IMR-90 (cell line): ENCODE measurements around the gene NDUFB2. TPM values are rescaled to one million over a fixed set of nuclear protein-coding genes. Genes with fewer than 3 reads are reported as not detected.

Experiments used
- ATAC-seq: fragments of 200-7000 bp; cut with Tn5 transposase; 2 replicates; pipeline ENCODE4 v1.9.1; 2020; ENCODE audit warnings: low read depth, mild to moderate bottlenecking, moderate library complexity
- BruUV-seq: library from RNA; stranded (reverse); fragments of 400-500 nt; replicated peaks from 2 replicates; lab custom pipeline; 2021; lab: Mats Ljungman, UMichigan
- CTCF ChIA-PET: fragments of 300-600 bp; formaldehyde crosslinking; extraction: SDS; loops from one replicate; lab custom pipeline; 2021; ENCODE audit warnings: antibody characterized with exemption; lab: Yijun Ruan, JAX
- POLR2A ChIA-PET: fragments of 300-600 bp; sonication (Branson Sonifier 250); formaldehyde crosslinking; loops from one replicate; lab custom pipeline; 2022; ENCODE audit warnings: antibody characterized with exemption; ENCODE audit not compliant: unreplicated experiment; lab: Charles Lee
- DNase-seq: peaks from one replicate; pipeline ENCODE4 v3.0.0; 2013
- H2AFZ ChIP-seq: replicated peaks from 2 replicates; pipeline ENCODE3; 2013; ENCODE audit warnings: low read length, mild to moderate bottlenecking; ENCODE audit not compliant: poor library complexity
- H2AK5ac ChIP-seq: 2 replicates; pipeline ENCODE4 v1.6.1; 2013; ENCODE audit warnings: low read depth, low read length, inconsistent platforms
- H2AK9ac ChIP-seq: replicated peaks from 2 replicates; pipeline ENCODE3; 2013; ENCODE audit warnings: mild to moderate bottlenecking, low read depth, low read length, moderate library complexity; ENCODE audit not compliant: poor library complexity
- H2BK120ac ChIP-seq: 2 replicates; pipeline ENCODE4 v1.6.1; 2013; ENCODE audit warnings: low read depth, low read length, inconsistent platforms
- H2BK15ac ChIP-seq: 3 replicates; pipeline ENCODE4 v1.6.1; 2013; ENCODE audit warnings: low read depth, low read length, inconsistent platforms
- H2BK20ac ChIP-seq: 2 replicates; pipeline ENCODE4 v1.6.1; 2013; ENCODE audit warnings: low read depth, mild to moderate bottlenecking, inconsistent platforms, low read length, moderate library complexity
- H2BK5ac ChIP-seq: 2 replicates; pipeline ENCODE4 v1.6.1; 2013; ENCODE audit warnings: mild to moderate bottlenecking, low read depth, low read length, inconsistent platforms; ENCODE audit not compliant: poor library complexity, severe bottlenecking
- H3K14ac ChIP-seq: replicated peaks from 2 replicates; pipeline ENCODE4 v1.6.1; 2013; ENCODE audit warnings: low read depth, low read length, inconsistent platforms
- H3K18ac ChIP-seq: 2 replicates; pipeline ENCODE4 v1.6.1; 2013; ENCODE audit warnings: low read depth, low read length, control low read depth
- H3K23ac ChIP-seq: 2 replicates; pipeline ENCODE4 v1.6.1; 2013; ENCODE audit warnings: low read depth, low read length, inconsistent platforms
- H3K27ac ChIP-seq: 2 replicates; pipeline ENCODE4 v1.5.1; 2013; ENCODE audit warnings: mild to moderate bottlenecking, control low read depth, low read length; ENCODE audit not compliant: insufficient read depth
- H3K27me3 ChIP-seq: 2 replicates; pipeline ENCODE4 v1.6.1; 2013; ENCODE audit warnings: low read length; ENCODE audit not compliant: control insufficient read depth, insufficient read depth
- H3K36me3 ChIP-seq: 2 replicates; pipeline ENCODE4 v1.6.1; 2013; ENCODE audit warnings: low read length, mixed read lengths; ENCODE audit not compliant: control insufficient read depth, insufficient read depth
- H3K4ac ChIP-seq: 2 replicates; pipeline ENCODE4 v1.6.1; 2013; ENCODE audit warnings: low read depth, low read length, inconsistent platforms
- H3K4me1 ChIP-seq: 2 replicates; pipeline ENCODE4 v1.6.1; 2013; ENCODE audit warnings: low read length, mixed read lengths; ENCODE audit not compliant: control insufficient read depth, insufficient read depth
- H3K4me2 ChIP-seq: 2 replicates; pipeline ENCODE4 v1.6.1; 2013; ENCODE audit warnings: low read depth, mild to moderate bottlenecking, control low read depth, low read length, moderate library complexity
- H3K4me3 ChIP-seq: 2 replicates; pipeline ENCODE4 v1.5.1; 2013; ENCODE audit warnings: low read depth, mild to moderate bottlenecking, control low read depth, low read length, moderate library complexity; ENCODE audit not compliant: insufficient read depth
- H3K56ac ChIP-seq: 2 replicates; pipeline ENCODE4 v1.6.1; 2013; ENCODE audit warnings: low read length, inconsistent platforms; ENCODE audit not compliant: insufficient read depth; ENCODE audit errors: extremely low read depth
- H3K79me1 ChIP-seq, 2 experiments: 2 replicates each; pipeline ENCODE4 v1.6.1; 2013; ENCODE audit warnings: low read length in 2 of 2, inconsistent platforms in 1 of 2, low read depth in 1 of 2
- H3K9ac ChIP-seq: 2 replicates; pipeline ENCODE4 v1.6.1; 2013; ENCODE audit warnings: low read depth, low read length, control low read depth
- H3K9me1 ChIP-seq: 2 replicates; pipeline ENCODE4 v1.6.1; 2013; ENCODE audit warnings: low read length, inconsistent platforms; ENCODE audit not compliant: insufficient read depth
- H3K9me3 ChIP-seq: 2 replicates; pipeline ENCODE4 v1.6.1; 2013; ENCODE audit warnings: low read length; ENCODE audit not compliant: control insufficient read depth, insufficient read depth
- H4K20me1 ChIP-seq: 2 replicates; pipeline ENCODE4 v1.6.1; 2013; ENCODE audit warnings: low read length, inconsistent platforms; ENCODE audit not compliant: insufficient read depth
- H4K5ac ChIP-seq: 2 replicates; pipeline ENCODE4 v1.6.1; 2013; ENCODE audit warnings: mild to moderate bottlenecking, low read depth, low read length, control low read depth
- H4K8ac ChIP-seq, 2 experiments: 2 replicates each; pipeline ENCODE4 v1.6.1; 2013; ENCODE audit warnings: low read depth in 2 of 2, low read length in 2 of 2, control low read depth in 1 of 2, inconsistent platforms in 1 of 2
- H4K91ac ChIP-seq: 2 replicates; pipeline ENCODE4 v1.6.1; 2013; ENCODE audit warnings: low read depth, low read length, inconsistent platforms; ENCODE audit not compliant: insufficient read depth
- BHLHE40 ChIP-seq: fragments of 150-350 bp; IDR thresholded peaks from 2 replicates; pipeline ENCODE4 v1.6.1; 2016; ENCODE audit warnings: mild to moderate bottlenecking, low read depth, low read length
- CEBPB ChIP-seq: IDR thresholded peaks from 2 replicates; pipeline ENCODE4 v1.6.1; 2012; ENCODE audit warnings: low read depth, low read length, improper control_type of control experiment
- CHD1 ChIP-seq: IDR thresholded peaks from 2 replicates; pipeline ENCODE4 v1.6.1; 2012; ENCODE audit warnings: low read depth, low read length, improper control_type of control experiment
- CTCF ChIP-seq: conservative IDR thresholded peaks from 2 replicates; pipeline ENCODE4 v1.5.1; 2012; ENCODE audit warnings: mild to moderate bottlenecking, low read depth, low read length, improper control_type of control experiment
- MAFK ChIP-seq: IDR thresholded peaks from 2 replicates; pipeline ENCODE4 v1.6.1; 2012; ENCODE audit warnings: low read depth, low read length, improper control_type of control experiment
- NFE2L2 ChIP-seq: fragments of 150-350 bp; IDR thresholded peaks from 2 replicates; pipeline ENCODE4 v1.6.1; 2016; ENCODE audit warnings: low read depth, mild to moderate bottlenecking, low read length
- RAD21 ChIP-seq: IDR thresholded peaks from 2 replicates; pipeline ENCODE4 v1.6.1; 2012; ENCODE audit warnings: low read length, improper control_type of control experiment
- SMC3 ChIP-seq: fragments of 150-350 bp; IDR thresholded peaks from 2 replicates; pipeline ENCODE4 v1.6.1; 2016; ENCODE audit warnings: low read depth, mild to moderate bottlenecking, antibody characterized with exemption, low read length, moderate library complexity
- WGBS, 2 experiments: methylation state at CpG; one replicate each; pipeline versions ENCODE4 v1.1.5 to v1.1.7; 2013; ENCODE audit warnings: missing lambda C conversion rate in 2 of 2; ENCODE audit not compliant: insufficient read length in 1 of 2; ENCODE audit errors: extremely low coverage in 2 of 2; 5-methylcytosine and 5-hydroxymethylcytosine counted together
- dilution Hi-C: fragments of 300-500 bp; cut with HindIII; formaldehyde crosslinking; loops from one replicate; pipeline ENCODE4 v1.14.3; 2018; ENCODE audit warnings: low sequenced_read_pairs; ENCODE audit not compliant: unreplicated experiment
- in situ Hi-C: fragments of 300-500 bp; cut with MboI; formaldehyde crosslinking; loops from 3 replicates; pipeline ENCODE4 v1.14.3; 2019; ENCODE audit warnings: low sequenced_read_pairs, inconsistent platforms, mixed read lengths
- intact Hi-C: fragments of 100-400 bp; cut with micrococcal nuclease; formaldehyde crosslinking; loops from 2 replicates; pipeline ENCODE4 v1.10.0; 2022
- polyA plus RNA-seq, 3 experiments: library from polyadenylated mRNA; depleted of rRNA; stranded (reverse); fragments of >200 nt; gene quantifications; 2 replicates each; pipeline ENCODE4 v1.2.3, GENCODE V29; 2012; ENCODE audit warnings: low replicate concordance in 1 of 3
- total RNA-seq: library from RNA; depleted of rRNA; stranded (reverse); fragments of >200 nt; gene quantifications from 2 replicates; pipeline ENCODE4 v1.2.3, GENCODE V29; 2012

The NDUFB2 gene
- total and polyA plus RNA-seq, 2 of the 4 experiments (the other 2 are of a cell fraction) = 81.7 to 143 TPM

- no TSS peak for BruUV-seq
- H4K8ac ChIP-seq = no peak overlapping the region
- H3K27ac ChIP-seq = no peak overlapping the region
- ChIA-PET CTCF (interaction anchor here (0.6 to 1.2 kb wide), 2 partner anchors 337 to 863 kb away, joined by 3 to 7 read pairs; no protein-coding TSS in a partner anchor), POLR2A (no interaction called here)
- H3K27me3 ChIP-seq = peaks cover 6% of the 10 kb centered on the region; the same call in 1 of the 2 replicates
- DNase-seq (peak; percentile 57), ATAC-seq (peak; percentile 40)
- no peak overlapping the region for H2AK5ac ChIP-seq
- H2BK5ac ChIP-seq = no peak overlapping the region
- H3K4ac ChIP-seq = no peak overlapping the region
- H2AK9ac ChIP-seq = no peak overlapping the region
- no peak overlapping the region for H3K4me3 ChIP-seq
- H3K56ac ChIP-seq = no peak overlapping the region
- H4K20me1 ChIP-seq = no peaks in the 10 kb centered on the region
- TF ChIP-seq CTCF (peak; percentile 52), RAD21 (peak; percentile 57), CHD1 (no peak), MAFK (peak; percentile 86), BHLHE40 (no peak), CEBPB (no peak), SMC3 (peak; percentile 25; the same call in 1 of the 2 replicates), NFE2L2 (no peak)
- peaks cover 4 to 6% of the 10 kb centered on the region in 2 experiments; a peak in 1 of 4 replicates for H3K79me1 ChIP-seq
- H3K36me3 ChIP-seq = 0 out of 2 replicates have a peak, but pooled peaks cover 2% of the 10 kb centered on the region
- no peak overlapping the region for H3K18ac ChIP-seq
- H3K9ac ChIP-seq = no peak overlapping the region
- no peak overlapping the region for H2BK20ac ChIP-seq
- no peak overlapping the region for H4K5ac ChIP-seq
- H3K4me2 ChIP-seq = no peak overlapping the region
- H3K9me3 ChIP-seq = no peaks in the 10 kb centered on the region
- peaks cover 4% of the 10 kb centered on the region; the same call in 1 of the 2 replicates for H3K9me1 ChIP-seq
- in situ Hi-C loops = no loop called here
- H2BK15ac ChIP-seq = no peak overlapping the region
- H3K23ac ChIP-seq = no peak overlapping the region
- WGBS, 2 experiments = 95% methylated on average over 4 of the region's 8 CpGs; no CpG with 5 or more reads in 1 of the 2 experiments
- H2BK120ac ChIP-seq = no peak overlapping the region
- no peak overlapping the region for H4K91ac ChIP-seq
- dilution Hi-C loops = no loop called here
- H3K14ac ChIP-seq = no peak overlapping the region
- H3K4me1 ChIP-seq = 0 out of 2 replicates have a peak, but pooled peaks cover 2% of the 10 kb centered on the region
- intact Hi-C loops = loop anchor here (1.0 to 5.0 kb wide), 3 partner anchors 339 to 977 kb away; partner anchors contain the start of gene MRPS33
- H2AFZ ChIP-seq = no peak overlapping the region
These were observed 21.4 kb upstream of the NDUFB2 start for GRCh38 chr7:140674899-140675701.
